Vagina (tissue), 2 donors: ENCODE data around the gene G2E3. TPM values are rescaled to one million over a fixed set of nuclear protein-coding genes. Genes with fewer than 3 reads are reported as not detected.
"Not testable (repeated sequence)": the region's sequence is repeated elsewhere in the genome, so short reads cannot be mapped to it uniquely, and the experiment has no call there.

Experiments
- DNase-seq, 2 donors: peaks; one replicate each; pipeline ENCODE4 v3.0.0-alpha.2; 2017; ENCODE audit errors: extremely low spot score in 2 of 2
- H3K27ac ChIP-seq: fragments of 200-600 bp; sonication (generic); one replicate; pipeline ENCODE4 v1.5.1; 2019
- H3K27me3 ChIP-seq: fragments of 200-600 bp; sonication (generic); one replicate; pipeline ENCODE4 v1.5.1; 2019
- H3K36me3 ChIP-seq, 2 donors: fragments of 200-600 bp; sonication (generic); one replicate each; pipeline ENCODE4 v1.5.1; 2017 to 2019
- H3K4me1 ChIP-seq: fragments of 200-600 bp; sonication (generic); one replicate; pipeline ENCODE4 v1.5.1; 2019
- H3K4me3 ChIP-seq, 2 donors: fragments of 200-600 bp; sonication (generic); 1 replicate in 1 of 2; 2 replicates in 1 of 2; pipeline ENCODE4 v1.5.1; 2016 to 2019
- H3K9me3 ChIP-seq: fragments of 200-600 bp; sonication (generic); one replicate; pipeline ENCODE4 v1.5.1; 2019
- CTCF ChIP-seq, 3 experiments: fragments of 450-650 bp in 2 of 3; fragments of 200-600 bp in 1 of 3; sonication (generic) in 1 of 3; IDR thresholded peaks; one replicate each; pipeline ENCODE4 v1.5.1; 2017 to 2019; ENCODE audit warnings: antibody characterized with exemption in 3 of 3, mild to moderate bottlenecking in 2 of 3, moderate library complexity in 2 of 3
- POLR2A ChIP-seq, 2 donors: fragments of 450-650 bp; IDR thresholded peaks; one replicate each; pipeline ENCODE4 v1.6.1; 2017; ENCODE audit warnings: antibody characterized with exemption in 2 of 2, mild to moderate bottlenecking in 2 of 2, moderate library complexity in 2 of 2
- POLR2AphosphoS5 ChIP-seq, 2 donors: sonication (generic); formaldehyde crosslinking; IDR thresholded peaks; one replicate each; pipeline ENCODE4 v1.9.0; 2017; ENCODE audit warnings: antibody characterized with exemption in 2 of 2, mild to moderate bottlenecking in 2 of 2, low read depth in 1 of 2; ENCODE audit not compliant: insufficient read depth in 1 of 2
- intact Hi-C: fragments of 100-400 bp; cut with DNase I; formaldehyde crosslinking; loops from one replicate; pipeline ENCODE4 v1.15.1; 2023
- total RNA-seq: library from RNA; depleted of rRNA; stranded (reverse); fragments of >200 nt; gene quantifications from one replicate; pipeline ENCODE4 v1.2.3, GENCODE V29; 2016

Gene G2E3
- total RNA-seq, 1 donor from 2014 or later: 7.4 TPM

GRCh38 chr14:30603402-30603801, 44.4 kb downstream of the G2E3 start:
- H3K27me3 ChIP-seq: no peaks in the 10 kb centered on the region
- no peak overlapping the region for H3K4me3 ChIP-seq
- no peak overlapping the region for H3K27ac ChIP-seq
- intact Hi-C loops: no loop called here
- no peaks in the 10 kb centered on the region for H3K4me1 ChIP-seq
- no peaks in the 10 kb centered on the region for H3K9me3 ChIP-seq
- TF ChIP-seq POLR2AphosphoS5 (IDR thresholded peaks at IDR 0.05; ENCODE audit: insufficient read depth in 1 of 2, low read depth in 1 of 2): no peak
- no peak for TF ChIP-seq POLR2A (IDR thresholded peaks at IDR 0.05)
- TF ChIP-seq CTCF (IDR thresholded peaks at IDR 0.05): no peak
- peaks cover 0 to 33% of the 10 kb centered on the region in 2 donors for H3K36me3 ChIP-seq
- no peak for DNase-seq

- H3K4me3 ChIP-seq, intact Hi-C loops, H3K27ac ChIP-seq, H3K4me1 ChIP-seq, H3K27me3 ChIP-seq, H3K9me3 ChIP-seq, DNase-seq: not testable (repeated sequence)
- peaks cover 0 to 22% of the 10 kb centered on the region in 2 donors for H3K36me3 ChIP-seq
Observed at GRCh38 chr14:30604696-30605095, 45.7 kb downstream of the G2E3 start.

GRCh38 chr14:30607156-30607780, 48.3 kb downstream of the G2E3 start:
- no peaks in the 10 kb centered on the region for H3K9me3 ChIP-seq
- H3K36me3 ChIP-seq: peaks cover 0 to 14% of the 10 kb centered on the region in 2 donors
- no peak overlapping the region for H3K4me3 ChIP-seq
- peaks cover 8% of the 10 kb centered on the region for H3K4me1 ChIP-seq
- TF ChIP-seq CTCF (IDR thresholded peaks at IDR 0.05) (no peak), POLR2A (IDR thresholded peaks at IDR 0.05) (no peak), POLR2AphosphoS5 (IDR thresholded peaks at IDR 0.05; ENCODE audit: insufficient read depth in 1 of 2, low read depth in 1 of 2) (no peak)
- intact Hi-C loops: no loop called here
- H3K27me3 ChIP-seq: no peaks in the 10 kb centered on the region
- H3K27ac ChIP-seq: no peak overlapping the region
- DNase-seq: no peak

GRCh38 chr14:30608533-30609006, 49.6 kb downstream of the G2E3 start:
- intact Hi-C loops: no loop called here
- no peak overlapping the region for H3K27ac ChIP-seq
- no peaks in the 10 kb centered on the region for H3K27me3 ChIP-seq
- H3K9me3 ChIP-seq: no peaks in the 10 kb centered on the region
- peaks cover 0 to 4% of the 10 kb centered on the region in 2 donors for H3K36me3 ChIP-seq
- H3K4me3 ChIP-seq: no peak overlapping the region
- H3K4me1 ChIP-seq: peaks cover 8% of the 10 kb centered on the region
- DNase-seq: no peak
- TF ChIP-seq CTCF (IDR thresholded peaks at IDR 0.05) (no peak), POLR2A (IDR thresholded peaks at IDR 0.05) (no peak), POLR2AphosphoS5 (IDR thresholded peaks at IDR 0.05; ENCODE audit: insufficient read depth in 1 of 2, low read depth in 1 of 2) (no peak)

- DNase-seq: no peak
- TF ChIP-seq CTCF (IDR thresholded peaks at IDR 0.05): no peak
- no peak for TF ChIP-seq POLR2AphosphoS5 (IDR thresholded peaks at IDR 0.05; ENCODE audit: insufficient read depth in 1 of 2, low read depth in 1 of 2)
- no peak for TF ChIP-seq POLR2A (IDR thresholded peaks at IDR 0.05)
- Histone ChIP-seq H3K27me3 (no peaks in the 10 kb centered on the region), H3K4me3 (no peak overlapping the region), H3K27ac (no peak overlapping the region), H3K9me3 (no peaks in the 10 kb centered on the region), H3K4me1 (peaks cover 8% of the 10 kb centered on the region), H3K36me3 (peaks cover 0 to 4% of the 10 kb centered on the region in 2 donors)
- intact Hi-C loops: no loop called here
Observed at GRCh38 chr14:30610787-30611343, 51.9 kb downstream of the G2E3 start.
